Right lobe of liver (tissue), 4 donors: Measurements from ENCODE around the gene SIX2.

ENCODE experiments used
- CTCF ChIP-seq, 4 donors: fragments of 200-600 bp in 3 of 4; fragments of 450-650 bp in 1 of 4; IDR thresholded peaks; one replicate each; pipeline versions ENCODE4 v1.5.1 to v1.8.0; 2016 to 2022; ENCODE audit warnings: antibody characterized with exemption in 4 of 4, mild to moderate bottlenecking in 2 of 4
- POLR2A ChIP-seq: fragments of 450-650 bp; IDR thresholded peaks from one replicate; pipeline ENCODE4 v1.6.1; 2017; ENCODE audit warnings: antibody characterized with exemption, mild to moderate bottlenecking
- donor health status: DM: no; HTN: no; CAD: no.
- donor health status: DM: no; HTN: no; CAD: no.
- donor health status: DM: no; HTN: yes; CAD: no.

GRCh38 chr2:45033302-45033701 is 24.1 kb upstream of the SIX2 start:
- TF ChIP-seq CTCF (IDR thresholded peaks at IDR 0.05) = no peak
- no peak for TF ChIP-seq POLR2A
